Vagina (tissue), 2 donors: ENCODE measurements around the gene MRPL47. TPM values are rescaled to one million over a fixed set of nuclear protein-coding genes. Genes with fewer than 3 reads are reported as not detected.

Experiments used
- DNase-seq, 2 donors: peaks; one replicate each; pipeline ENCODE4 v3.0.0-alpha.2; 2017; ENCODE audit errors: extremely low spot score in 2 of 2
- H3K27ac ChIP-seq: fragments of 200-600 bp; sonication (generic); one replicate; pipeline ENCODE4 v1.5.1; 2019
- H3K27me3 ChIP-seq: fragments of 200-600 bp; sonication (generic); one replicate; pipeline ENCODE4 v1.5.1; 2019
- H3K36me3 ChIP-seq, 2 donors: fragments of 200-600 bp; sonication (generic); one replicate each; pipeline ENCODE4 v1.5.1; 2017 to 2019
- H3K4me1 ChIP-seq: fragments of 200-600 bp; sonication (generic); one replicate; pipeline ENCODE4 v1.5.1; 2019
- H3K4me3 ChIP-seq, 2 donors: fragments of 200-600 bp; sonication (generic); 1 replicate in 1 of 2; 2 replicates in 1 of 2; pipeline ENCODE4 v1.5.1; 2016 to 2019
- H3K9me3 ChIP-seq: fragments of 200-600 bp; sonication (generic); one replicate; pipeline ENCODE4 v1.5.1; 2019
- POLR2A ChIP-seq, 2 donors: fragments of 450-650 bp; IDR thresholded peaks; one replicate each; pipeline ENCODE4 v1.6.1; 2017; ENCODE audit warnings: antibody characterized with exemption in 2 of 2, mild to moderate bottlenecking in 2 of 2, moderate library complexity in 2 of 2
- POLR2AphosphoS5 ChIP-seq, 2 donors: sonication (generic); formaldehyde crosslinking; IDR thresholded peaks; one replicate each; pipeline ENCODE4 v1.9.0; 2017; ENCODE audit warnings: antibody characterized with exemption in 2 of 2, mild to moderate bottlenecking in 2 of 2, low read depth in 1 of 2; ENCODE audit not compliant: insufficient read depth in 1 of 2
- intact Hi-C: fragments of 100-400 bp; cut with DNase I; formaldehyde crosslinking; loops from one replicate; pipeline ENCODE4 v1.15.1; 2023
- total RNA-seq: library from RNA; depleted of rRNA; stranded (reverse); fragments of >200 nt; gene quantifications from one replicate; pipeline ENCODE4 v1.2.3, GENCODE V29; 2016
- TF ChIP-seq, protein P1 (sequence below), 3 experiments: fragments of 450-650 bp in 2 of 3; fragments of 200-600 bp in 1 of 3; sonication (generic) in 1 of 3; IDR thresholded peaks; one replicate each; pipeline ENCODE4 v1.5.1; 2017 to 2019; ENCODE audit warnings: antibody characterized with exemption in 3 of 3, mild to moderate bottlenecking in 2 of 3, moderate library complexity in 2 of 3

Gene MRPL47
- total RNA-seq, 1 donor from 2014 or later: 20.9 TPM

- H3K27me3 ChIP-seq: no peaks in the 10 kb centered on the region
- H3K27ac ChIP-seq: no peak overlapping the region
- no peak overlapping the region for H3K4me3 ChIP-seq
- no peak for DNase-seq
- H3K9me3 ChIP-seq: no peaks in the 10 kb centered on the region
- no peaks in the 10 kb centered on the region for H3K4me1 ChIP-seq
- intact Hi-C loops: no loop called here
- no peak for TF ChIP-seq POLR2AphosphoS5 (IDR thresholded peaks at IDR 0.05; ENCODE audit: insufficient read depth in 1 of 2, low read depth in 1 of 2)
- TF ChIP-seq, protein P1, sequence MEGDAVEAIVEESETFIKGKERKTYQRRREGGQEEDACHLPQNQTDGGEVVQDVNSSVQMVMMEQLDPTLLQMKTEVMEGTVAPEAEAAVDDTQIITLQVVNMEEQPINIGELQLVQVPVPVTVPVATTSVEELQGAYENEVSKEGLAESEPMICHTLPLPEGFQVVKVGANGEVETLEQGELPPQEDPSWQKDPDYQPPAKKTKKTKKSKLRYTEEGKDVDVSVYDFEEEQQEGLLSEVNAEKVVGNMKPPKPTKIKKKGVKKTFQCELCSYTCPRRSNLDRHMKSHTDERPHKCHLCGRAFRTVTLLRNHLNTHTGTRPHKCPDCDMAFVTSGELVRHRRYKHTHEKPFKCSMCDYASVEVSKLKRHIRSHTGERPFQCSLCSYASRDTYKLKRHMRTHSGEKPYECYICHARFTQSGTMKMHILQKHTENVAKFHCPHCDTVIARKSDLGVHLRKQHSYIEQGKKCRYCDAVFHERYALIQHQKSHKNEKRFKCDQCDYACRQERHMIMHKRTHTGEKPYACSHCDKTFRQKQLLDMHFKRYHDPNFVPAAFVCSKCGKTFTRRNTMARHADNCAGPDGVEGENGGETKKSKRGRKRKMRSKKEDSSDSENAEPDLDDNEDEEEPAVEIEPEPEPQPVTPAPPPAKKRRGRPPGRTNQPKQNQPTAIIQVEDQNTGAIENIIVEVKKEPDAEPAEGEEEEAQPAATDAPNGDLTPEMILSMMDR (IDR thresholded peaks at IDR 0.05): no peak
- TF ChIP-seq POLR2A (IDR thresholded peaks at IDR 0.05): no peak
- H3K36me3 ChIP-seq: peaks cover 0 to 55% of the 10 kb centered on the region in 2 donors
Observed at GRCh38 chr3:179624451-179624850, 20.0 kb upstream of the MRPL47 start.

DNA sequence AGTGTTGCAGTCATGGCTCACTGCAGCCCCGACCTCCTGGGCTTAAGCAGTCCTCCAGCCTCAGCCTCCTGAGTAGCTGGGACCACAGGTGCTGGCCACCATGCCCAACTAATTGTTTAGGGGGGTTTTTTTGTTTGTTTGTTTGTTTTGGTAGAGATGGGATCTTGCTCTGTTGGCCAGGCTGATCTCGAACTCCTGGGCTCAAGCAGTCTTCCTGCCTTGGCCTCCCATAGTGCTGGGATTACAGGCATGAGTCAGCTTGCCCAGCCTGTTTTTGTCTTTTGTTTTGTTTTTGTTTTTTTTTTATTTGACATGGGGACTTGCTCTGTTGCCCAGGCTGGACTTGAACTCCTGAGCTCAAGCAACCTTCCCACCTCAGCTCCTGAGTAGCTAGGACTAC is 17.6 kb upstream of the MRPL47 start:
- no peak overlapping the region for H3K4me3 ChIP-seq
- no peak for DNase-seq
- no peaks in the 10 kb centered on the region for H3K9me3 ChIP-seq
- intact Hi-C loops: no loop called here
- no peaks in the 10 kb centered on the region for H3K4me1 ChIP-seq
- H3K36me3 ChIP-seq: peaks cover 0 to 72% of the 10 kb centered on the region in 2 donors
- no peak overlapping the region for H3K27ac ChIP-seq
- H3K27me3 ChIP-seq: no peaks in the 10 kb centered on the region
- TF ChIP-seq, protein P1 (IDR thresholded peaks at IDR 0.05): no peak
- no peak for TF ChIP-seq POLR2A (IDR thresholded peaks at IDR 0.05)
- no peak for TF ChIP-seq POLR2AphosphoS5 (IDR thresholded peaks at IDR 0.05; ENCODE audit: insufficient read depth in 1 of 2, low read depth in 1 of 2)

DNA sequence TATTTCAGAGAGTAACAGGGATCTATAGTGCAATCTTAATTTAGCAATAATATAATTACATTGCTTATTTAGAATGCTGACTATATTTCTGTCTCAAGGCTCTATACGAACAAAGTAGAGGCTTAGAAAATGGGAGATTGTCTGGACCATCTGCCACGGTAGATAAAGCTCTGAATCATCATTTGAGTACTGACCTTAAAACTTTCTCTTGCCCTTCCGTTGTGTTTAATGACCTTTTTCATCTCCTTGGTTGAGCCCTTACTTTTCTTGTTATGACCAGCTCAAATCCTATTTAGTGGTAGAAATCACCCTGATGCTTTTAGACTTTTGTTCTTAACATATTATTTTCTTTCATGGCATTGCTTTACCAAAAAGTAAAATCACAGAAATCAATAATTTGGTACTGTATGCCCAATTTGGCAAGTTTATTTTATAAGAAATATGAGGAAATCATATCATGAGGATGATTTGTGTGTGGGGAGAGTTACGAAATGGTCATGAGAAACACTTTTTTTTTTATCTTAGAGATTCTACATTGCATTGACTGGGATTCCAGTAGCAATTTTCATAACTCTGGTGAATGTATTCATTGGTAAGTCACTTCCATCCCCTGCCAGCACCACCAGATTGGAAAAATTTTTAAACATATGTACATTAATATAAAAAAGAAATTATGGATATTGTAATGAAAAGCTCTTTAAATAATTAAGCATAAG is 11.2 kb upstream of the MRPL47 start:
- TF ChIP-seq POLR2AphosphoS5 (IDR thresholded peaks at IDR 0.05; ENCODE audit: insufficient read depth in 1 of 2, low read depth in 1 of 2) (no peak), POLR2A (IDR thresholded peaks at IDR 0.05) (no peak)
- TF ChIP-seq, protein P1 (IDR thresholded peaks at IDR 0.05): no peak
- no peak for DNase-seq
- Histone ChIP-seq H3K9me3 (no peaks in the 10 kb centered on the region), H3K27me3 (no peaks in the 10 kb centered on the region), H3K4me3 (no peak overlapping the region), H3K4me1 (no peaks in the 10 kb centered on the region), H3K27ac (no peak overlapping the region), H3K36me3 (peaks cover 0 to 18% of the 10 kb centered on the region in 2 donors)
- intact Hi-C loops: no loop called here

GRCh38 chr3:179613807-179614206 is 9.4 kb upstream of the MRPL47 start:
- H3K27ac ChIP-seq: no peak overlapping the region
- intact Hi-C loops: no loop called here
- no peak for TF ChIP-seq POLR2A (IDR thresholded peaks at IDR 0.05)
- TF ChIP-seq, protein P1 (IDR thresholded peaks at IDR 0.05): no peak
- no peak for TF ChIP-seq POLR2AphosphoS5 (IDR thresholded peaks at IDR 0.05; ENCODE audit: insufficient read depth in 1 of 2, low read depth in 1 of 2)
- H3K4me3 ChIP-seq: no peak overlapping the region
- no peaks in the 10 kb centered on the region for H3K9me3 ChIP-seq
- DNase-seq: no peak
- H3K27me3 ChIP-seq: no peaks in the 10 kb centered on the region
- H3K36me3 ChIP-seq: peaks cover 0 to 12% of the 10 kb centered on the region in 2 donors
- H3K4me1 ChIP-seq: no peaks in the 10 kb centered on the region

GRCh38 chr3:179610066-179610465 is 5.6 kb upstream of the MRPL47 start:
- intact Hi-C loops: no loop called here
- no peak for TF ChIP-seq POLR2AphosphoS5 (IDR thresholded peaks at IDR 0.05; ENCODE audit: insufficient read depth in 1 of 2, low read depth in 1 of 2)
- no peak for TF ChIP-seq POLR2A (IDR thresholded peaks at IDR 0.05)
- TF ChIP-seq, protein P1 (IDR thresholded peaks at IDR 0.05): no peak
- Histone ChIP-seq H3K36me3 (no peaks in the 10 kb centered on the region), H3K27ac (no peak overlapping the region), H3K9me3 (no peaks in the 10 kb centered on the region), H3K4me1 (peaks cover 11% of the 10 kb centered on the region), H3K27me3 (no peaks in the 10 kb centered on the region), H3K4me3 (no peak overlapping the region)
- DNase-seq: no peak
